Lung (tissue), 12 donors: ENCODE results near the gene PLET1. TPM values are rescaled to one million over a fixed set of nuclear protein-coding genes. Genes with fewer than 3 reads are reported as not detected.

ENCODE experiments used
- ATAC-seq: fragments of 200-7000 bp; cut with Tn5 transposase; one replicate; pipeline ENCODE4 v1.9.1; 2020; ENCODE audit warnings: moderate number of reproducible peaks; ENCODE audit not compliant: insufficient read depth, low FRiP score
- DNase-seq, 3 donors: peaks; one replicate each; pipeline ENCODE4 v3.0.0-alpha.2; 2013 to 2017
- H3K27ac ChIP-seq, 2 donors: one replicate each; pipeline ENCODE4 v1.5.1; 2013; ENCODE audit warnings: mild to moderate bottlenecking in 2 of 2, moderate library complexity in 2 of 2, control low read depth in 1 of 2, inconsistent platforms in 1 of 2, low read depth in 1 of 2, low read length in 1 of 2
- H3K27me3 ChIP-seq, 3 donors: one replicate each; pipeline ENCODE4 v1.5.1; 2013; ENCODE audit warnings: low read length in 2 of 3; ENCODE audit not compliant: control insufficient read depth in 3 of 3, insufficient read depth in 3 of 3
- H3K36me3 ChIP-seq, 4 donors: one replicate each; pipeline ENCODE4 v1.5.1; 2013; ENCODE audit warnings: low read length in 4 of 4, mild to moderate bottlenecking in 1 of 4, moderate library complexity in 1 of 4; ENCODE audit not compliant: control insufficient read depth in 4 of 4, insufficient read depth in 4 of 4
- H3K4me1 ChIP-seq, 5 donors: one replicate each; pipeline ENCODE4 v1.5.1; 2013; ENCODE audit warnings: low read length in 5 of 5, mild to moderate bottlenecking in 2 of 5, moderate library complexity in 1 of 5; ENCODE audit not compliant: control insufficient read depth in 5 of 5, insufficient read depth in 5 of 5
- H3K4me3 ChIP-seq: one replicate; pipeline ENCODE4 v1.5.1; 2013; ENCODE audit warnings: mild to moderate bottlenecking, control low read depth, moderate library complexity
- H3K9ac ChIP-seq, 2 donors: one replicate each; pipeline ENCODE4 v1.5.1; 2013; ENCODE audit warnings: low read length in 2 of 2, control low read depth in 1 of 2; ENCODE audit not compliant: insufficient read depth in 1 of 2
- H3K9me3 ChIP-seq, 4 donors: one replicate each; pipeline ENCODE4 v1.5.1; 2013; ENCODE audit warnings: low read length in 3 of 4, mild to moderate bottlenecking in 1 of 4, moderate library complexity in 1 of 4; ENCODE audit not compliant: control insufficient read depth in 4 of 4, insufficient read depth in 3 of 4
- CTCF ChIP-seq: IDR thresholded peaks from 2 replicates; pipeline ENCODE4 v1.5.1; 2012; ENCODE audit warnings: mild to moderate bottlenecking; ENCODE audit errors: control extremely low read depth, extremely low read depth
- WGBS, 2 donors: extraction: QIAGEN DNeasy Blood & Tissue Kit; methylation state at CpG; one replicate each; pipeline ENCODE4 v1.1.7; 2013; 5-methylcytosine and 5-hydroxymethylcytosine counted together
- polyA plus RNA-seq, 2 donors: library from polyadenylated mRNA; stranded (reverse); fragments of 200-250 nt; gene quantifications; one replicate each; pipeline ENCODE4 v1.2.1, GENCODE V29; 2013
- total RNA-seq, 2 donors: library from RNA; depleted of rRNA in 1 of 2; stranded (reverse); fragments of >200 nt in 1 of 2; gene quantifications; one replicate each; pipeline ENCODE4 v1.2.1, GENCODE V29; 2014 to 2021
- donor health status: control.
- donor health status: control.
- donor health status: Bipolar disorder and iron deficiency.
- donor health status: healthy.
- donor health status: DM: yes; HTN: yes; CAD: no.

Gene PLET1
- total and polyA plus RNA-seq, 4 donors: not detected

DNA sequence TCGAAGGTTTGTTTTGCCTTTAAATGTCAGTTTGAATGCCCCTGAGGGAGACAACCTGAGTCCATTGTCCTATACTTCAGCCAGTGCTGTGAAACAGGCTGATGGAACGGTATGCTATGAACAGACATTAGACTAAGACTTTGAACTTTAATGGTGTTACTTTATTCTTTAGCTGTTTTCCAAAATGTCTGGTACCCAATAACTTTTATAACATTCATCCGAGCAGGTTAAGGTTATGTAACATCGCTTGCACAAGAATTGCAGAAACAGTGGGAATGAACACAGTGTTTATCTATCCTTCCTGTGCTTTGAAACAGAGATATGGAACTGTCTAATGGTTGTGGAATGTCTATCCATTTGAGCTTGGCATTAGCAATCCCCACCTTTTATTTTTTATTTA, 46.9 kb downstream of the PLET1 start:
- no peak overlapping the region for H3K27ac ChIP-seq
- H3K27me3 ChIP-seq: no peaks in the 10 kb centered on the region
- 72 to 86% methylated on average over 4 of the region's 4 CpGs for WGBS, 2 donors
- H3K4me1 ChIP-seq: peaks cover 0 to 10% (median 6%) of the 10 kb centered on the region in 5 donors
- no peak overlapping the region for H3K9ac ChIP-seq
- H3K9me3 ChIP-seq: no peaks in the 10 kb centered on the region
- no peak overlapping the region for H3K4me3 ChIP-seq
- DNase-seq (no peak), ATAC-seq (no peak)
- TF ChIP-seq CTCF: no peak
- H3K36me3 ChIP-seq: peaks cover 0 to 3% (median 0%) of the 10 kb centered on the region in 4 donors

GRCh38 chr11:112212710-112213109, 48.0 kb downstream of the PLET1 start:
- H3K27ac ChIP-seq: no peak overlapping the region
- H3K4me3 ChIP-seq: no peak overlapping the region
- ATAC-seq: no peak

GRCh38 chr11:112212290-112212689, 48.4 kb downstream of the PLET1 start:
- Histone ChIP-seq H3K9ac (no peak overlapping the region), H3K4me3 (no peak overlapping the region), H3K4me1 (peaks cover 0 to 10% (median 6%) of the 10 kb centered on the region in 5 donors), H3K9me3 (no peaks in the 10 kb centered on the region), H3K27me3 (no peaks in the 10 kb centered on the region), H3K36me3 (peaks cover 0 to 3% (median 0%) of the 10 kb centered on the region in 4 donors), H3K27ac (no peak overlapping the region)
- 92 to 96% methylated on average over 3 of the region's 3 CpGs for WGBS, 2 donors
- ATAC-seq (no peak), DNase-seq (no peak)
- no peak for TF ChIP-seq CTCF

More at GRCh38 chr11:112212710-112213109, 48.0 kb downstream of the PLET1 start:
- TF ChIP-seq CTCF: no peak
- no peak for DNase-seq
- Histone ChIP-seq H3K27me3 (no peaks in the 10 kb centered on the region), H3K36me3 (peaks cover 0 to 3% (median 0%) of the 10 kb centered on the region in 4 donors), H3K4me1 (peaks cover 0 to 10% (median 6%) of the 10 kb centered on the region in 5 donors), H3K9me3 (no peaks in the 10 kb centered on the region), H3K9ac (no peak overlapping the region)

GRCh38 chr11:112211536-112211935, 49.1 kb downstream of the PLET1 start:
- ATAC-seq: no peak
- H3K4me1 ChIP-seq: peaks cover 0 to 7% (median 5%) of the 10 kb centered on the region in 5 donors
- H3K36me3 ChIP-seq: no peaks in the 10 kb centered on the region
- H3K27ac ChIP-seq: no peak overlapping the region
- no peak overlapping the region for H3K9ac ChIP-seq
- WGBS, 2 donors: 39 to 45% methylated on average over 2 of the region's 2 CpGs
- H3K4me3 ChIP-seq: no peak overlapping the region
- H3K9me3 ChIP-seq: no peaks in the 10 kb centered on the region
- H3K27me3 ChIP-seq: no peaks in the 10 kb centered on the region
- no peak for DNase-seq
- TF ChIP-seq CTCF: no peak
